ENCODE measurements around the gene CALML4.
"Not testable (repeated sequence)": the region's sequence is repeated elsewhere in the genome, so short reads cannot be mapped to it uniquely, and the experiment has no call there.

CALML4 gene

GRCh38 chr15:68229386-68230156 lies 24.4 kb upstream of the CALML4 start, which contains the start of gene CLN6:
CLN6 (minus strand) TSS chr15:68229728; CDS start chr15:68229584, 144 bp downstream.
- DNase-seq (ENCODE audit: low read depth), result peak; percentile 48
- TF ChIP-seq CTCF (IDR thresholded peaks at IDR 0.05; ENCODE audit: low read depth, low read length, missing control alignments), result peak; percentile 8

DNA sequence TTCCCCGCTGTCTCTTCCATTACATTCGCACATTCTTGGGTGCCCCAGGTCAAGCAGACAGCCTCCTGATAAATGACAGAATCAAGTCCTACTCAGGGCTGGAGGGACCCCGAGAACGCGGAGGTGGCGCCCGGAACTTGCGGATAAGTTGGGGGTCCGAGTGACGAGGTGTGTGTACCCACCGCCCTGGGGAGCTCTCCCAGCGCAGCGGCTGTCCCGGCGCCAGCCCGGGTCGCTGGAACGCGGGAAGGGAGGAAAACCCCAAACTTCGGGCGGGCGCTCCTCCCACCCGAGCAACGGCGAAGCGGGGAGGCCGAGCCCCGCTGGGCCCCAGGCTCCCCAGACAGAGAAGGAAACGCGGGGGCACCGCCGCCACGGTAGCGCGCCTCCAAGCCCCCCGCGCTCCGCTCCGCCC lies 23.8 kb upstream of the CALML4 start:
- TF ChIP-seq CTCF (IDR thresholded peaks at IDR 0.05; ENCODE audit: low read depth, low read length, missing control alignments), result no peak
- peak overlapping the region; percentile 85 for H3K4me3 ChIP-seq (ENCODE audit: low read depth, low read length)
- no peak for DNase-seq (ENCODE audit: low read depth)

More at GRCh38 chr15:68229386-68230156, 24.4 kb upstream of the CALML4 start, which contains the start of gene CLN6:
- H3K4me3 ChIP-seq (ENCODE audit: low read depth, low read length), result peak within 1 kb of the TSS; percentile 85

DNA sequence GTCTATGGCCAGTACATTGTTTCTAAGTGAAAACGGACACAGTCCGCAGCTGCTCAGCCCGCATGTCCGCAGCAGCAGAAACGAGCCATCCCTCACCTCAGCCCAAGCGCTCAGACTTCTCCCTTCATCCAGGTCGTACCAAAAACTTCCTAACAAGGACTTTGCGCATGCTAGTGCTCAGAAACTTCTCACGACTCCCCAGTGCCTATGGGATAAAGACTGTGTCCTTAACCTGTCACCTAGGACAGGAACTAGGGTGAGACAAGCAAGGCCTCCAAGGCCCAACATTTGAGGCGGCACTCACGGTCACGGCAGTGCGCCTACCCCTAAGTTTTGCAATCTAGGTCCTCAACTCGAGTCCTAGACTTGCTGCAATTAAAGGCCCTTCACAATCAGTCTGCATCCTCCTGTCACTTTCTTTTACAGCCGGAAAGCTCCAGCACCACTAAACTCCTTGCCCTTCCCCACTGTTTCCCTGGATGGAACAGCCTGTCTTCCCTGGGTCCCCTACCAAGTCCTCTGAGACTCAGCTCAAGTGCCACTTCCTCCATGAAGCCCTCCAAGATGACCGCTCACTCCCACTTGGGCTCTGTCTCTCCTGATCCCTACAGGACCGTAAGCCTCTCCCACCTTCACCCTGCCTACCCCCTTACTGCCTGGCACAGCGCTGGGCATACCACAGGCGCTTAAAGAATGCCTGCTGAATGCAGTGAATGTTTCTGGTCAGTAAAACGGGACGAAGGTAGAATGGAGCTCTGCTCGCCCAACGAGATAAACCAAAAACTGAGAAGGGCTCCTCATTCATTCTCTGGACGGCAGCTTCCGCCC lies 23.2 kb upstream of the CALML4 start:
- peak overlapping the region; percentile 85 for H3K4me3 ChIP-seq (ENCODE audit: low read depth, low read length)
- no peak for TF ChIP-seq CTCF (IDR thresholded peaks at IDR 0.05; ENCODE audit: low read depth, low read length, missing control alignments)
- no peak for DNase-seq (ENCODE audit: low read depth)

DNA sequence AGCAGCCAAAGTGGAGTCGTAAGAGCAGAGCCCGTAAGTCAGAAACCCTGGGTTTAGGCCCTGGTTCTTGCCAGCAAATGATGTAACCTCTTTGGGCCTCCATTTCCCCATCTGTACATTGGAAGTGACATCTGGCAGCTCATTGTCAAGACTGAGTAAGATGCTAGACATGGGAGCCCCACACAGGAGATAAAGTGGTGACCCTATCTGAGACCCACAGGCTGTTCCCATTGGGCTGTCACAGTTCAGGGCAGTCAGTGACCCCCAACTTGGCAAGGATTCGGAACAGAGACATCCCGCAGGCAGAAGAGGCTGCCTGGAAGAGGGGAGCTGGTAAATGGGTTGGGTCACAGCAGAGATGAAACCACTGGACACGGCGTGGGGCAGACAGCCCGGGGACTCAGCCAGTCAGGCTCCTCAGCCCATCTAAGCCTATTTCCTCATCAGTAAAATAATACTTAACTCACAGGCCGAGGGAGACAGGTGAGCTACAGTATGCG lies 22.6 kb upstream of the CALML4 start:
- no peak for DNase-seq (ENCODE audit: low read depth)
- no peak for TF ChIP-seq CTCF (IDR thresholded peaks at IDR 0.05; ENCODE audit: low read depth, low read length, missing control alignments)
- H3K4me3 ChIP-seq (ENCODE audit: low read depth, low read length), result peak overlapping the region; percentile 85

- H3K4me3 ChIP-seq (ENCODE audit: low read depth, low read length), result not testable (repeated sequence)
Measured at GRCh38 chr15:68225442-68225841, 20.3 kb upstream of the CALML4 start.

DNA sequence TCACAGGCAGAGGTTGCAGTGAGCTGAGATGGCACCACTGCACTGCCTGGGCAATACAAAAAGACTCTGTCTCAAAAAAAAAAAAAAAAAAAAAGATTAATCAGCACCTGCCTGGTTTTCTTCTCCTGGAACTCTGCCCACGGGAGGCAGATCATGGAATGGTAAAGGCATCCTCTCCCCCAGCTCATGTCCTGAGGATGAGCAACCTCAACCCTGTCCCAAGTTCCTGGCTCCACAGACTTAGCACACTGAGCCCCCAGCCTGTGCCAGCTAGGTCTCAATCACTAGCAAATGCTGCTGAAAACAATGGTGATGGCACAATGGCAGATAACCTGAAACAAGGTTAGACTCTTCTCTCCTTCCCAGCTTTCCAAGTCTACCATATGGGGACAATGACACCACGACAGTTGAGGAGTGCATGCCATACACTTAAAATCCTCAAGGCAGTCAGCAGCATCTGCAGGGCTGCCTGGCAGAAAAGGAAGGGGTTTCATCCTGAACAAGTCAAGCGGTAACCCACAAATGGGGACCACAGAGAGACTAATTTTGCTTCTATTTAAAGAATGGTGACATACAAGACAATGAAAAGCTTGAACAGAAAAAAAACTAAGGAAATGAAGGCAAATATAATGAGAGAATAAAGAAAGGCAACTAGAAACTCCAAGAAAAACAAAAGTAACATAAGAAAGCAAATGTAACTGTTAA lies 19.6 kb upstream of the CALML4 start:
- peak; percentile 56 for DNase-seq (ENCODE audit: low read depth)
- no peak overlapping the region for H3K4me3 ChIP-seq (ENCODE audit: low read depth, low read length)
- no peak for TF ChIP-seq CTCF (IDR thresholded peaks at IDR 0.05; ENCODE audit: low read depth, low read length, missing control alignments)

More at GRCh38 chr15:68225442-68225841, 20.3 kb upstream of the CALML4 start:
- not testable (repeated sequence) for DNase-seq (ENCODE audit: low read depth)

Measured in GM12864 (cell line).